HepG2 (cell line): ENCODE measurements around the gene DACT2. TPM values are rescaled to one million over a fixed set of nuclear protein-coding genes. Genes with fewer than 3 reads are reported as not detected.

Source experiments
- CENPX ChIP-seq: sonication (generic); formaldehyde crosslinking; IDR thresholded peaks from 2 replicates; pipeline ENCODE4 v1.9.0; 2021; ENCODE audit warnings: mild to moderate bottlenecking, missing genetic modification reagents, moderate library complexity
- PHF21A ChIP-seq: sonication (generic); formaldehyde crosslinking; IDR thresholded peaks from 2 replicates; pipeline ENCODE4 v1.5.0; 2020; ENCODE audit warnings: mild to moderate bottlenecking, missing genetic modification reagents
- SIN3A ChIP-seq: IDR thresholded peaks from 2 replicates; pipeline ENCODE4 v1.6.1; 2011; ENCODE audit warnings: low read depth, mild to moderate bottlenecking, control low read depth, low read length, borderline replicate concordance
- TP53 ChIP-seq: sonication (generic); formaldehyde crosslinking; conservative IDR thresholded peaks from 2 replicates; pipeline ENCODE4 v1.4.0; 2020; ENCODE audit warnings: missing genetic modification reagents
- ZNF138 ChIP-seq: sonication (generic); formaldehyde crosslinking; IDR thresholded peaks from 2 replicates; pipeline ENCODE4 v1.5.0; 2020; ENCODE audit warnings: mild to moderate bottlenecking, low read depth, missing genetic modification reagents
- ZNF329 ChIP-seq: sonication (generic); formaldehyde crosslinking; IDR thresholded peaks from 2 replicates; pipeline ENCODE4 v1.9.0; 2021; ENCODE audit warnings: low read depth, mild to moderate bottlenecking, missing genetic modification reagents
- ZNF33B ChIP-seq: sonication (generic); formaldehyde crosslinking; IDR thresholded peaks from 2 replicates; pipeline ENCODE4 v1.5.1; 2020; ENCODE audit warnings: mild to moderate bottlenecking, missing genetic modification reagents
- ZNF460 ChIP-seq: sonication (generic); formaldehyde crosslinking; IDR thresholded peaks from 2 replicates; pipeline ENCODE4 v1.5.1; 2020; ENCODE audit warnings: missing genetic modification reagents, mild to moderate bottlenecking, borderline replicate concordance
- ZNF607 ChIP-seq: sonication (generic); formaldehyde crosslinking; IDR thresholded peaks from 2 replicates; pipeline ENCODE4 v1.5.1; 2020; ENCODE audit warnings: missing genetic modification reagents, mild to moderate bottlenecking, borderline replicate concordance
- ZNF766 ChIP-seq: sonication (generic); formaldehyde crosslinking; IDR thresholded peaks from 2 replicates; pipeline ENCODE4 v1.5.0; 2020; ENCODE audit warnings: missing genetic modification reagents, borderline replicate concordance
- ZNF781 ChIP-seq: sonication (generic); formaldehyde crosslinking; IDR thresholded peaks from 2 replicates; pipeline ENCODE4 v1.5.1; 2020; ENCODE audit warnings: borderline replicate concordance, mild to moderate bottlenecking, missing genetic modification reagents; ENCODE audit errors: not compliant biosample characterization
- polyA plus RNA-seq, 8 experiments: library from polyadenylated mRNA; depleted of rRNA in 3 of 8; stranded (reverse) in 7 of 8; unstranded in 1 of 8; fragments of >200 nt; fragmentation: Illumina TruSeq in 4 of 8; extraction: Trizol in 4 of 8; gene quantifications; 2 replicates each; pipeline versions ENCODE4 v1.2.1 to v1.2.3, GENCODE V29; 2011 to 2016; ENCODE audit warnings: low read depth in 4 of 8, missing spikeins in 1 of 8, mixed read lengths in 1 of 8; ENCODE audit not compliant: insufficient read depth in 1 of 8
- total RNA-seq, 5 experiments: library from RNA; depleted of rRNA; stranded (reverse); fragments of >200 nt; fragmentation: Illumina TruSeq; extraction: Trizol; gene quantifications; 2 replicates each; pipeline ENCODE4 v1.2.3, GENCODE V29; 2016; ENCODE audit warnings: low read depth in 1 of 5
- TF ChIP-seq, protein P1 (sequence below): fragments of 450-650 bp; IDR thresholded peaks from 2 replicates; pipeline ENCODE4 v1.6.1; 2017; ENCODE audit warnings: mild to moderate bottlenecking
- TF ChIP-seq, protein P2 (sequence below): sonication (generic); formaldehyde crosslinking; IDR thresholded peaks from 2 replicates; pipeline ENCODE4 v1.5.1; 2020; ENCODE audit warnings: mild to moderate bottlenecking, missing genetic modification reagents, moderate library complexity
- TF ChIP-seq, protein P3 (sequence below): IDR thresholded peaks from 2 replicates; pipeline ENCODE4 v1.6.1; 2016
- TF ChIP-seq, protein P4 (sequence below): IDR thresholded peaks from 2 replicates; pipeline ENCODE4 v1.4.0; 2020; ENCODE audit warnings: mild to moderate bottlenecking, missing genetic modification reagents
- TF ChIP-seq, protein P5 (sequence below): sonication (generic); formaldehyde crosslinking; IDR thresholded peaks from 2 replicates; pipeline ENCODE4 v1.5.0; 2020; ENCODE audit warnings: mild to moderate bottlenecking, missing genetic modification reagents

The DACT2 gene
- total and polyA plus RNA-seq, 2 of the 13 experiments (the other 11 are each of a cell fraction or from before 2014, with no cell fraction given), result 0.15 TPM; not detected in 1

- TF ChIP-seq, protein P1, sequence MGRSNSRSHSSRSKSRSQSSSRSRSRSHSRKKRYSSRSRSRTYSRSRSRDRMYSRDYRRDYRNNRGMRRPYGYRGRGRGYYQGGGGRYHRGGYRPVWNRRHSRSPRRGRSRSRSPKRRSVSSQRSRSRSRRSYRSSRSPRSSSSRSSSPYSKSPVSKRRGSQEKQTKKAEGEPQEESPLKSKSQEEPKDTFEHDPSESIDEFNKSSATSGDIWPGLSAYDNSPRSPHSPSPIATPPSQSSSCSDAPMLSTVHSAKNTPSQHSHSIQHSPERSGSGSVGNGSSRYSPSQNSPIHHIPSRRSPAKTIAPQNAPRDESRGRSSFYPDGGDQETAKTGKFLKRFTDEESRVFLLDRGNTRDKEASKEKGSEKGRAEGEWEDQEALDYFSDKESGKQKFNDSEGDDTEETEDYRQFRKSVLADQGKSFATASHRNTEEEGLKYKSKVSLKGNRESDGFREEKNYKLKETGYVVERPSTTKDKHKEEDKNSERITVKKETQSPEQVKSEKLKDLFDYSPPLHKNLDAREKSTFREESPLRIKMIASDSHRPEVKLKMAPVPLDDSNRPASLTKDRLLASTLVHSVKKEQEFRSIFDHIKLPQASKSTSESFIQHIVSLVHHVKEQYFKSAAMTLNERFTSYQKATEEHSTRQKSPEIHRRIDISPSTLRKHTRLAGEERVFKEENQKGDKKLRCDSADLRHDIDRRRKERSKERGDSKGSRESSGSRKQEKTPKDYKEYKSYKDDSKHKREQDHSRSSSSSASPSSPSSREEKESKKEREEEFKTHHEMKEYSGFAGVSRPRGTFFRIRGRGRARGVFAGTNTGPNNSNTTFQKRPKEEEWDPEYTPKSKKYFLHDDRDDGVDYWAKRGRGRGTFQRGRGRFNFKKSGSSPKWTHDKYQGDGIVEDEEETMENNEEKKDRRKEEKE, result no peak
- TF ChIP-seq CENPX (CRISPR knock-in tag) (no peak), SIN3A (peak; percentile 37; the same call in 1 of the 2 replicates), TP53 (CRISPR knock-in tag) (no peak), ZNF460 (CRISPR knock-in tag) (no peak), ZNF33B (CRISPR knock-in tag) (no peak), ZNF607 (CRISPR knock-in tag) (no peak), ZNF138 (CRISPR knock-in tag) (no peak), ZNF766 (CRISPR knock-in tag) (0 out of 2 replicates have a peak, but pooled peaks have one; percentile 74), PHF21A (peak; percentile 96), ZNF781 (no peak), ZNF329 (CRISPR knock-in tag) (no peak)
- TF ChIP-seq, protein P2, sequence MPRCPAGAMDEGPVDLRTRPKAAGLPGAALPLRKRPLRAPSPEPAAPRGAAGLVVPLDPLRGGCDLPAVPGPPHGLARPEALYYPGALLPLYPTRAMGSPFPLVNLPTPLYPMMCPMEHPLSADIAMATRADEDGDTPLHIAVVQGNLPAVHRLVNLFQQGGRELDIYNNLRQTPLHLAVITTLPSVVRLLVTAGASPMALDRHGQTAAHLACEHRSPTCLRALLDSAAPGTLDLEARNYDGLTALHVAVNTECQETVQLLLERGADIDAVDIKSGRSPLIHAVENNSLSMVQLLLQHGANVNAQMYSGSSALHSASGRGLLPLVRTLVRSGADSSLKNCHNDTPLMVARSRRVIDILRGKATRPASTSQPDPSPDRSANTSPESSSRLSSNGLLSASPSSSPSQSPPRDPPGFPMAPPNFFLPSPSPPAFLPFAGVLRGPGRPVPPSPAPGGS, result no peak
- TF ChIP-seq, protein P3, sequence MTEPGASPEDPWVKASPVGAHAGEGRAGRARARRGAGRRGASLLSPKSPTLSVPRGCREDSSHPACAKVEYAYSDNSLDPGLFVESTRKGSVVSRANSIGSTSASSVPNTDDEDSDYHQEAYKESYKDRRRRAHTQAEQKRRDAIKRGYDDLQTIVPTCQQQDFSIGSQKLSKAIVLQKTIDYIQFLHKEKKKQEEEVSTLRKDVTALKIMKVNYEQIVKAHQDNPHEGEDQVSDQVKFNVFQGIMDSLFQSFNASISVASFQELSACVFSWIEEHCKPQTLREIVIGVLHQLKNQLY (CRISPR knock-in tag), result 0 out of 2 replicates have a peak, but pooled peaks have one; percentile 25
- TF ChIP-seq, protein P4, sequence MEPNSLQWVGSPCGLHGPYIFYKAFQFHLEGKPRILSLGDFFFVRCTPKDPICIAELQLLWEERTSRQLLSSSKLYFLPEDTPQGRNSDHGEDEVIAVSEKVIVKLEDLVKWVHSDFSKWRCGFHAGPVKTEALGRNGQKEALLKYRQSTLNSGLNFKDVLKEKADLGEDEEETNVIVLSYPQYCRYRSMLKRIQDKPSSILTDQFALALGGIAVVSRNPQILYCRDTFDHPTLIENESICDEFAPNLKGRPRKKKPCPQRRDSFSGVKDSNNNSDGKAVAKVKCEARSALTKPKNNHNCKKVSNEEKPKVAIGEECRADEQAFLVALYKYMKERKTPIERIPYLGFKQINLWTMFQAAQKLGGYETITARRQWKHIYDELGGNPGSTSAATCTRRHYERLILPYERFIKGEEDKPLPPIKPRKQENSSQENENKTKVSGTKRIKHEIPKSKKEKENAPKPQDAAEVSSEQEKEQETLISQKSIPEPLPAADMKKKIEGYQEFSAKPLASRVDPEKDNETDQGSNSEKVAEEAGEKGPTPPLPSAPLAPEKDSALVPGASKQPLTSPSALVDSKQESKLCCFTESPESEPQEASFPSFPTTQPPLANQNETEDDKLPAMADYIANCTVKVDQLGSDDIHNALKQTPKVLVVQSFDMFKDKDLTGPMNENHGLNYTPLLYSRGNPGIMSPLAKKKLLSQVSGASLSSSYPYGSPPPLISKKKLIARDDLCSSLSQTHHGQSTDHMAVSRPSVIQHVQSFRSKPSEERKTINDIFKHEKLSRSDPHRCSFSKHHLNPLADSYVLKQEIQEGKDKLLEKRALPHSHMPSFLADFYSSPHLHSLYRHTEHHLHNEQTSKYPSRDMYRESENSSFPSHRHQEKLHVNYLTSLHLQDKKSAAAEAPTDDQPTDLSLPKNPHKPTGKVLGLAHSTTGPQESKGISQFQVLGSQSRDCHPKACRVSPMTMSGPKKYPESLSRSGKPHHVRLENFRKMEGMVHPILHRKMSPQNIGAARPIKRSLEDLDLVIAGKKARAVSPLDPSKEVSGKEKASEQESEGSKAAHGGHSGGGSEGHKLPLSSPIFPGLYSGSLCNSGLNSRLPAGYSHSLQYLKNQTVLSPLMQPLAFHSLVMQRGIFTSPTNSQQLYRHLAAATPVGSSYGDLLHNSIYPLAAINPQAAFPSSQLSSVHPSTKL (CRISPR knock-in tag), result peak; percentile 90
- TF ChIP-seq, protein P5, sequence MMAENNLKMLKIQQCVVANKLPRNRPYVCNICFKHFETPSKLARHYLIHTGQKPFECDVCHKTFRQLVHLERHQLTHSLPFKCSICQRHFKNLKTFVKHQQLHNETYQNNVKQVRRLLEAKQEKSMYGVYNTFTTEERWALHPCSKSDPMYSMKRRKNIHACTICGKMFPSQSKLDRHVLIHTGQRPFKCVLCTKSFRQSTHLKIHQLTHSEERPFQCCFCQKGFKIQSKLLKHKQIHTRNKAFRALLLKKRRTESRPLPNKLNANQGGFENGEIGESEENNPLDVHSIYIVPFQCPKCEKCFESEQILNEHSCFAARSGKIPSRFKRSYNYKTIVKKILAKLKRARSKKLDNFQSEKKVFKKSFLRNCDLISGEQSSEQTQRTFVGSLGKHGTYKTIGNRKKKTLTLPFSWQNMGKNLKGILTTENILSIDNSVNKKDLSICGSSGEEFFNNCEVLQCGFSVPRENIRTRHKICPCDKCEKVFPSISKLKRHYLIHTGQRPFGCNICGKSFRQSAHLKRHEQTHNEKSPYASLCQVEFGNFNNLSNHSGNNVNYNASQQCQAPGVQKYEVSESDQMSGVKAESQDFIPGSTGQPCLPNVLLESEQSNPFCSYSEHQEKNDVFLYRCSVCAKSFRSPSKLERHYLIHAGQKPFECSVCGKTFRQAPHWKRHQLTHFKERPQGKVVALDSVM (CRISPR knock-in tag), result no peak
Observed at GRCh38 chr6:168301648-168302398, 17.8 kb downstream of the DACT2 start (continued).
